HUES64 (cell line): ENCODE measurements around the gene EPHB4.
A peak's percentile ranks its signal among the peaks of the same experiment; 100 is the strongest.

ENCODE experiments used
- H3K27ac ChIP-seq: 2 replicates; pipeline ENCODE4 v1.7.0; 2013; ENCODE audit warnings: low read depth, low read length, inconsistent platforms
- H3K27me3 ChIP-seq: 2 replicates; pipeline ENCODE4 v1.6.1; 2013; ENCODE audit warnings: mild to moderate bottlenecking, low read length; ENCODE audit not compliant: insufficient read depth
- H3K36me3 ChIP-seq: 2 replicates; pipeline ENCODE4 v1.6.1; 2013; ENCODE audit warnings: mild to moderate bottlenecking, low read length; ENCODE audit not compliant: insufficient read depth
- H3K4me1 ChIP-seq: 2 replicates; pipeline ENCODE4 v1.6.1; 2013; ENCODE audit warnings: mild to moderate bottlenecking, low read length, moderate library complexity; ENCODE audit not compliant: insufficient read depth
- H3K4me3 ChIP-seq: 2 replicates; pipeline ENCODE4 v1.5.1; 2013; ENCODE audit warnings: mild to moderate bottlenecking, low read length, moderate library complexity
- H3K9ac ChIP-seq: 2 replicates; pipeline ENCODE4 v1.6.1; 2013; ENCODE audit warnings: mild to moderate bottlenecking, low read depth, low read length
- H3K9me3 ChIP-seq: 2 replicates; pipeline ENCODE4 v1.6.1; 2013; ENCODE audit warnings: low read depth, low read length; ENCODE audit not compliant: insufficient read depth
- WGBS: fragments of 150-250, 120-280 bp; methylation state at CpG from one replicate; pipeline ENCODE4 v1.1.7; 2013; ENCODE audit warnings: missing lambda C conversion rate; 5-methylcytosine and 5-hydroxymethylcytosine counted together

EPHB4 gene

GRCh38 chr7:100852048-100852872 lies 24.9 kb upstream of the EPHB4 start, which contains the start of gene SLC12A9:
TSS of gene SLC12A9 (plus strand) at chr7:100852713. CDS start at chr7:100854198, 1,485 bp downstream.
- H3K9ac ChIP-seq, result peak within 1 kb of the TSS; percentile 75
- H3K4me3 ChIP-seq, result peak within 1 kb of the TSS; percentile 86
- under 1% methylated on average over 71 of the region's 71 CpGs for WGBS
- H3K27me3 ChIP-seq, result no peaks in the 10 kb centered on the region
- 0 out of 2 replicates have a peak, but pooled peaks cover 6% of the 10 kb centered on the region for H3K36me3 ChIP-seq
- H3K9me3 ChIP-seq, result no peaks in the 10 kb centered on the region
- no peaks in the 10 kb centered on the region for H3K4me1 ChIP-seq
- peak within 1 kb of the TSS; percentile 60 for H3K27ac ChIP-seq

DNA sequence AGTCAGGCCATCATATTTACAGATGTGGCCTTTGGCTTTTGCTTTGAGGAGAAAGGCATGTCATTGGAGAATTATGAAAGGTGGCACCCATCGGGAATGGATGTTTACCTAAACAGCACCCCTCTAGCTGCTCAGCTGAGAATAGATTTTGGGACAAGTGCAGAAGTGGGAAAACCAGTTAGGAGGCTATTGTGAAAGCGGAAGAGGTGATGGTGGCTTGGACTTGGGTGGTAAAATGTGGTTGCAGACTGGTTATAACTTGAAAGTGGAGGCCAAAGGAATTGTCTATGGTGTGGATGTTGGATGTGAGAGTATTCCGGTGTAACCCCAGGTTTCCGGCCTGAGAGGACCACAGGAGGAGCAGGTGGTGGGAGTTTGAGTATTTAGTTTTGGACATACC lies 20.0 kb upstream of the EPHB4 start:
- Histone ChIP-seq H3K36me3 (no peaks in the 10 kb centered on the region), H3K9me3 (no peaks in the 10 kb centered on the region), H3K4me1 (no peaks in the 10 kb centered on the region), H3K4me3 (no peak overlapping the region), H3K27ac (no peak overlapping the region), H3K27me3 (no peaks in the 10 kb centered on the region), H3K9ac (no peak overlapping the region)
- 97% methylated on average over 4 of the region's 4 CpGs for WGBS

DNA sequence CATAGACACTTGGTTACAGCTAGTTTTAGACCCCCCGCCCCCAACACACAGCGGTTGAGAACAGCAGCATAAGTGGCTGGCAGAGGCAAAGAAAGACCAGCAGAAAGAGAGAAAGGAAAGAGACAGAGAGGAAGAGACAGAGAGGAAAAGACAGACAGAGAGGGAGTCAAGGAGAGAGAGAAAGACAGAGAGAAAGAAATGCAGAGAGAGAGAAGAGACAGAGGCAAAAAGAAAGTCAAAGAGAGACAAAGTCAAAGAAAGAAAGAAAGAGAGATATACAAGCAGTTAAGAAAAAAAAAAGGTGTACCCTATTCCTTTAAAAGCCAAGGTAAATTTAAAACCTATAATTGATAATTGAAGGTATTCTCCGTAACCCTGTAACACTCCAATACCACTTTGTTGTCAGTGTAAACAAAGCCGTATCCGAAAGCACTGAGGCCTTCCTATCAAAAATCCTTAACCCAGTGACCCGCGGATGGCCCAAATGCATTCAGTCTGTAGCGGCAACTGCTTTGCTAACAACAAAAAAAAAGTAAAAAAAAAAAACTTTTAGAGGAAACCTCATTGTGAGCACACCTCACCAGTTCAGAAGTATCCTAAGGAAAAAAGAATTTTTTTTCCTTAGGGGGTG lies 13.3 kb upstream of the EPHB4 start:
- peak overlapping the region; percentile 51; the same call in 1 of the 2 replicates for H3K9ac ChIP-seq
- no peak overlapping the region for H3K4me3 ChIP-seq
- no peaks in the 10 kb centered on the region for H3K36me3 ChIP-seq
- peaks cover 18% of the 10 kb centered on the region for H3K4me1 ChIP-seq
- 34% methylated on average over 8 of the region's 8 CpGs for WGBS
- no peaks in the 10 kb centered on the region for H3K9me3 ChIP-seq
- H3K27ac ChIP-seq, result no peak overlapping the region
- H3K27me3 ChIP-seq, result no peaks in the 10 kb centered on the region

GRCh38 chr7:100839361-100839760 lies 12.0 kb upstream of the EPHB4 start:
- 93% methylated on average over 18 of the region's 18 CpGs for WGBS
- Histone ChIP-seq H3K4me1 (peaks cover 19% of the 10 kb centered on the region), H3K36me3 (no peaks in the 10 kb centered on the region), H3K27me3 (no peaks in the 10 kb centered on the region), H3K27ac (no peak overlapping the region; the same call in 1 of the 2 replicates), H3K9me3 (no peaks in the 10 kb centered on the region), H3K4me3 (no peak overlapping the region), H3K9ac (no peak overlapping the region)

GRCh38 chr7:100837099-100837836 lies 9.9 kb upstream of the EPHB4 start:
- H3K9ac ChIP-seq, result peak overlapping the region; percentile 92
- peaks cover 19% of the 10 kb centered on the region for H3K4me1 ChIP-seq
- no peaks in the 10 kb centered on the region for H3K9me3 ChIP-seq
- WGBS, result 3% methylated on average over 36 of the region's 37 CpGs
- H3K27ac ChIP-seq, result peak overlapping the region; percentile 99
- H3K36me3 ChIP-seq, result no peaks in the 10 kb centered on the region
- H3K4me3 ChIP-seq, result peak overlapping the region; percentile 55
- H3K27me3 ChIP-seq, result no peaks in the 10 kb centered on the region

- Histone ChIP-seq H3K27me3 (no peaks in the 10 kb centered on the region), H3K36me3 (no peaks in the 10 kb centered on the region), H3K9ac (peak overlapping the region; percentile 92), H3K27ac (peak overlapping the region; percentile 99), H3K9me3 (no peaks in the 10 kb centered on the region), H3K4me1 (peaks cover 19% of the 10 kb centered on the region), H3K4me3 (peak overlapping the region; percentile 55)
- WGBS, result 0% methylated on average over 6 of the region's 6 CpGs
Observed at GRCh38 chr7:100836812-100837098, 9.4 kb upstream of the EPHB4 start.

- 5% methylated on average over 17 of the region's 17 CpGs for WGBS
- Histone ChIP-seq H3K4me1 (peaks cover 18% of the 10 kb centered on the region), H3K9ac (peak overlapping the region; percentile 82), H3K9me3 (no peaks in the 10 kb centered on the region), H3K36me3 (no peaks in the 10 kb centered on the region), H3K27me3 (no peaks in the 10 kb centered on the region), H3K4me3 (peak overlapping the region; percentile 52), H3K27ac (peak overlapping the region; percentile 99)
Observed at GRCh38 chr7:100835903-100836811, 8.8 kb upstream of the EPHB4 start.

DNA sequence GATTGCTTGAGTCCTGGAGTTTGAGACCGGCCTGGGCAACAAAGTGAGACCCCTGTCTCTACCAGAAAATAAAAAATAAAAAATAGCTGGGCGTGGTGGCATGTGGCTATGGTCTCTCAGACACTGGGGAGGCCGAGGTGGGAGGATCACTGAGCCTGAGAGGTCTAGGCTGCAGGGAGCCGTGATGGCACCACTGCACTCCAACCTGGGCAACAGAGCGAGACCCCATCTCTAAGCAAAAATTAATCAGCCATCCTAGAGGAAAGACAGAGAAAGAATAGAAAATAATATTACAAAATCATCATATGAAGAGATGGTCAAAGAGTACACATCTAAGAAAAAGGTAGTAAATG lies 4.9 kb upstream of the EPHB4 start:
- H3K36me3 ChIP-seq, result no peaks in the 10 kb centered on the region
- H3K9me3 ChIP-seq, result no peaks in the 10 kb centered on the region
- no peak overlapping the region for H3K4me3 ChIP-seq
- H3K27me3 ChIP-seq, result no peaks in the 10 kb centered on the region
- no peak overlapping the region for H3K27ac ChIP-seq
- no peak overlapping the region for H3K9ac ChIP-seq
- WGBS, result 88% methylated on average over 4 of the region's 5 CpGs
- H3K4me1 ChIP-seq, result peaks cover 7% of the 10 kb centered on the region

DNA sequence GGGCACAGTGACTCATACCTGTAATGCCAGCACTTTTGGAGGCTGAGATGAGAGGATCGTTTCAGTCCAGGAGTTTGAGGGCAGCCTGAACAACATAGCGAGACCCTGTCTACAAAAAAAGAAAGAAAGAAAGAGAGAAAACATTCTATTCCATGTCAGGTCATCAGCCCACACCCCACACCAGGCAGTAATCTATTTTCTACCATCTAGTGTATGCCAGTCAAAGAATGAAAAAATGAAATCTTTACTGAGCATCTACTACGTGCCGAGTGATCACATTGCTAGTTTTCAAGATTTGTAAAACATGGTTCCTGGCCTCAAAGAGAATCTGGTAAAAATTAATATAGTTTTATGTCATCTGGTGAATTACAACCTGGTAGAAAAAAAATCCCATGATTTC lies 3.1 kb upstream of the EPHB4 start:
- no peak overlapping the region for H3K27ac ChIP-seq
- no peaks in the 10 kb centered on the region for H3K4me1 ChIP-seq
- H3K9ac ChIP-seq, result no peak overlapping the region
- H3K36me3 ChIP-seq, result no peaks in the 10 kb centered on the region
- no peaks in the 10 kb centered on the region for H3K27me3 ChIP-seq
- WGBS, result 96% methylated on average over 4 of the region's 4 CpGs
- no peaks in the 10 kb centered on the region for H3K9me3 ChIP-seq
- H3K4me3 ChIP-seq, result no peak overlapping the region

DNA sequence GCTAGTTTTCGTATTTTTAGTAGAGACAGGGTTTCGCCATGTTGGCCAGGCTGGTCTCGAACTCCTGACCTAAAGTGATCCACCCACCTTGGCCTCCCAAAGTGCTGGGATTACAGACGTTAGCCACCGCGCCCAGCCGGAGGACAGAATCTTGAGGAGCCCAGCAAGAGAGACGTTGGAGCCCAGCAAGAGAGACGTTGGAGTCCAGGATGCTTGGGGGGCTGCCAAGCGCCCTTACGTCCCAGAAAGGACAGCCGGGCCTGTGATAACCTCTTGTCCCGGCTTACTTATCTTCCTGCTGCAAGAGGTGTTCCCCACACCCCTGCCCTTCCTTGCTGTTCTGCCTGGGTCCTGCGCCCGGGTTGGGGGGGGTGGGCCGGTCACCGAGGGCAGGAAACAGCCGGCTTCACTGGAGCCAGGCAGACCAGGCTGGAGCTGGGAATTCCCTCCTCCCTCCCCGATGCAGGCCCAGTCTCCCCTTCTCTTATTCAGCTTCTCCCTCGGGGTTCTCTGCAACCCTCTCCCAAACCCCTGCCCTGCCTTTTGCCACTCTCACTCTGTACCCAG lies 1.9 kb upstream of the EPHB4 start:
- no peaks in the 10 kb centered on the region for H3K9me3 ChIP-seq
- H3K4me1 ChIP-seq, result peaks cover 3% of the 10 kb centered on the region; the same call in 1 of the 2 replicates
- H3K27ac ChIP-seq, result no peak overlapping the region
- peaks cover 2% of the 10 kb centered on the region for H3K36me3 ChIP-seq
- no peak overlapping the region for H3K9ac ChIP-seq
- H3K4me3 ChIP-seq, result peak overlapping the region; percentile 81; the same call in 1 of the 2 replicates
- no peaks in the 10 kb centered on the region for H3K27me3 ChIP-seq
- WGBS, result 73% methylated on average over 20 of the region's 20 CpGs
